GM18868 (cell line): ENCODE results near the gene SLC26A4.

Source experiments
- ATAC-seq: cut with Tn5 transposase; IDR thresholded peaks from one replicate; pipeline ENCODE4 v1.9.1; 2021; ENCODE audit warnings: mild to moderate bottlenecking, moderate library complexity; ENCODE audit not compliant: unreplicated experiment

SLC26A4 gene

GRCh38 chr7:107659666-107660065, 962 bp upstream of the SLC26A4 start:
- no peak for ATAC-seq

GRCh38 chr7:107661081-107661864, 645 bp downstream of the SLC26A4 start:
- ATAC-seq: peak; percentile 54

GRCh38 chr7:107661865-107662379, 1.3 kb downstream of the SLC26A4 start:
- ATAC-seq: no peak

- no peak for ATAC-seq
Measured at GRCh38 chr7:107663196-107663595, 2.6 kb downstream of the SLC26A4 start.

- no peak for ATAC-seq
Measured at GRCh38 chr7:107666790-107667189, 6.2 kb downstream of the SLC26A4 start.

- ATAC-seq: no peak
Measured at GRCh38 chr7:107667341-107667740, 6.7 kb downstream of the SLC26A4 start.

- ATAC-seq: no peak
Measured at GRCh38 chr7:107668296-107668695, 7.7 kb downstream of the SLC26A4 start.

GRCh38 chr7:107672183-107672582, 11.6 kb downstream of the SLC26A4 start:
- ATAC-seq: no peak

- ATAC-seq: no peak
Measured at GRCh38 chr7:107676249-107676648, 15.6 kb downstream of the SLC26A4 start.

GRCh38 chr7:107678110-107678753, 17.6 kb downstream of the SLC26A4 start:
- ATAC-seq: no peak

- ATAC-seq: no peak
Measured at GRCh38 chr7:107680478-107680877, 19.9 kb downstream of the SLC26A4 start.

GRCh38 chr7:107682886-107683285, 22.3 kb downstream of the SLC26A4 start:
- ATAC-seq: no peak

GRCh38 chr7:107684287-107684686, 23.7 kb downstream of the SLC26A4 start:
- ATAC-seq: no peak

- ATAC-seq: no peak
Measured at GRCh38 chr7:107684947-107685463, 24.4 kb downstream of the SLC26A4 start.

GRCh38 chr7:107686816-107687387, 26.3 kb downstream of the SLC26A4 start:
- ATAC-seq: no peak

- no peak for ATAC-seq
Measured at GRCh38 chr7:107687656-107688055, 27.0 kb downstream of the SLC26A4 start.

- no peak for ATAC-seq
Measured at GRCh38 chr7:107689553-107689952, 28.9 kb downstream of the SLC26A4 start.

- no peak for ATAC-seq
Measured at GRCh38 chr7:107690084-107690483, 29.5 kb downstream of the SLC26A4 start.

- no peak for ATAC-seq
Measured at GRCh38 chr7:107690611-107691010, 30.0 kb downstream of the SLC26A4 start.

GRCh38 chr7:107691716-107692115, 31.1 kb downstream of the SLC26A4 start:
- ATAC-seq: no peak

- ATAC-seq: no peak
Measured at GRCh38 chr7:107692501-107692900, 31.9 kb downstream of the SLC26A4 start.

GRCh38 chr7:107693396-107693795, 32.8 kb downstream of the SLC26A4 start:
- no peak for ATAC-seq
